Mesodermal cell (in vitro differentiated cells): Measurements from ENCODE around the gene THEMIS.
"Not testable (repeated sequence)": the region's sequence is repeated elsewhere in the genome, so short reads cannot be mapped to it uniquely, and the experiment has no call there.

Experiments used
- H3K27ac ChIP-seq: 2 replicates; pipeline ENCODE4 v1.7.0; 2013; ENCODE audit warnings: mild to moderate bottlenecking, low read depth, low read length, moderate library complexity; ENCODE audit not compliant: severe bottlenecking
- H3K36me3 ChIP-seq: 2 replicates; pipeline ENCODE4 v1.7.1; 2013; ENCODE audit warnings: mild to moderate bottlenecking, low read length, moderate library complexity; ENCODE audit not compliant: control insufficient read depth, insufficient read depth
- H3K4me1 ChIP-seq: one replicate; pipeline ENCODE4 v1.7.1; 2013; ENCODE audit warnings: mild to moderate bottlenecking, low read length; ENCODE audit not compliant: insufficient read depth, control insufficient read depth, poor library complexity, severe bottlenecking
- H3K4me3 ChIP-seq: 2 replicates; pipeline ENCODE4 v1.7.0; 2013; ENCODE audit warnings: low read length, control low read depth, mild to moderate bottlenecking; ENCODE audit not compliant: insufficient read depth, poor library complexity, severe bottlenecking; ENCODE audit errors: extremely low read depth
- H3K9me3 ChIP-seq: 2 replicates; pipeline ENCODE4 v1.7.1; 2013; ENCODE audit warnings: mild to moderate bottlenecking, low read length, moderate library complexity; ENCODE audit not compliant: control insufficient read depth
- WGBS, 2 experiments: methylation state at CpG; one replicate each; pipeline ENCODE4 v1.1.5; 2013; ENCODE audit warnings: missing lambda C conversion rate in 2 of 2; ENCODE audit not compliant: insufficient coverage in 2 of 2; 5-methylcytosine and 5-hydroxymethylcytosine counted together

THEMIS gene

GRCh38 chr6:127933852-127934840 is 33.3 kb upstream of the THEMIS start:
- H3K36me3 ChIP-seq = no peaks in the 10 kb centered on the region
- 81 to 91% methylated on average over 2 to 5 of the region's 7 CpGs for WGBS, 2 experiments
- no peak overlapping the region for H3K27ac ChIP-seq
- H3K4me3 ChIP-seq = no peak overlapping the region
- peaks cover 9% of the 10 kb centered on the region for H3K9me3 ChIP-seq
- peaks cover 9% of the 10 kb centered on the region for H3K4me1 ChIP-seq

- H3K4me3 ChIP-seq = no peak overlapping the region
- no CpG with 5 or more reads among the region's 1 CpG for WGBS, 2 experiments
- no peak overlapping the region for H3K27ac ChIP-seq
- H3K36me3 ChIP-seq = no peaks in the 10 kb centered on the region
- peaks cover 4% of the 10 kb centered on the region for H3K4me1 ChIP-seq
- H3K9me3 ChIP-seq = peaks cover 9% of the 10 kb centered on the region
These were observed 32.3 kb upstream of the THEMIS start for GRCh38 chr6:127933137-127933536.

GRCh38 chr6:127932708-127933107 is 31.9 kb upstream of the THEMIS start:
- Histone ChIP-seq H3K4me3 (no peak overlapping the region), H3K9me3 (peaks cover 9% of the 10 kb centered on the region), H3K27ac (no peak overlapping the region), H3K36me3 (no peaks in the 10 kb centered on the region), H3K4me1 (peaks cover under 1% of the 10 kb centered on the region)
- WGBS, 2 experiments = 76 to 77% methylated on average over 3 to 5 of the region's 5 CpGs

- H3K4me1 ChIP-seq, H3K27ac ChIP-seq, H3K36me3 ChIP-seq, H3K4me3 ChIP-seq: not testable (repeated sequence)
- H3K9me3 ChIP-seq = peaks cover 14% of the 10 kb centered on the region
- 90 to 92% methylated on average over 1 to 5 of the region's 10 CpGs for WGBS, 2 experiments
These were observed 25.6 kb upstream of the THEMIS start for GRCh38 chr6:127926441-127926840.

- peaks cover 4% of the 10 kb centered on the region for H3K4me1 ChIP-seq
- H3K36me3 ChIP-seq = no peaks in the 10 kb centered on the region
- no peak overlapping the region for H3K27ac ChIP-seq
- peaks cover 14% of the 10 kb centered on the region for H3K9me3 ChIP-seq
- WGBS, 2 experiments = 88 to 100% methylated on average over 1 of the region's 2 CpGs
- no peak overlapping the region for H3K4me3 ChIP-seq
These were observed 23.6 kb upstream of the THEMIS start for GRCh38 chr6:127924440-127924839.

GRCh38 chr6:127924031-127924430 is 23.2 kb upstream of the THEMIS start:
- Histone ChIP-seq H3K27ac (no peak overlapping the region), H3K9me3 (peaks cover 14% of the 10 kb centered on the region), H3K36me3 (no peaks in the 10 kb centered on the region), H3K4me3 (no peak overlapping the region), H3K4me1 (peaks cover 4% of the 10 kb centered on the region)

GRCh38 chr6:127923135-127923534 is 22.3 kb upstream of the THEMIS start:
- H3K36me3 ChIP-seq = no peaks in the 10 kb centered on the region
- H3K27ac ChIP-seq = no peak overlapping the region
- peaks cover 4% of the 10 kb centered on the region for H3K4me1 ChIP-seq
- peaks cover 14% of the 10 kb centered on the region for H3K9me3 ChIP-seq
- WGBS, 2 experiments = 100% methylated on average over 1 of the region's 2 CpGs; no CpG with 5 or more reads in 1 of the 2 experiments
- no peak overlapping the region for H3K4me3 ChIP-seq

- Histone ChIP-seq H3K27ac (no peak overlapping the region), H3K9me3 (peaks cover 14% of the 10 kb centered on the region), H3K36me3 (no peaks in the 10 kb centered on the region), H3K4me1 (peaks cover 4% of the 10 kb centered on the region), H3K4me3 (no peak overlapping the region)
- WGBS, 2 experiments = 100% methylated on average over 1 of the region's 6 CpGs; no CpG with 5 or more reads in 1 of the 2 experiments
These were observed 21.1 kb upstream of the THEMIS start for GRCh38 chr6:127921982-127922381.

GRCh38 chr6:127920804-127921203 is 19.9 kb upstream of the THEMIS start:
- Histone ChIP-seq H3K36me3 (no peaks in the 10 kb centered on the region), H3K4me3 (no peak overlapping the region), H3K9me3 (peaks cover 9% of the 10 kb centered on the region), H3K27ac (no peak overlapping the region), H3K4me1 (peaks cover 4% of the 10 kb centered on the region)
- WGBS, 2 experiments = 91 to 97% methylated on average over 3 of the region's 3 CpGs

- WGBS, 2 experiments = 100% methylated on average over 1 of the region's 3 CpGs; no CpG with 5 or more reads in 1 of the 2 experiments
- Histone ChIP-seq H3K4me1 (no peaks in the 10 kb centered on the region), H3K4me3 (no peak overlapping the region), H3K36me3 (no peaks in the 10 kb centered on the region), H3K9me3 (no peaks in the 10 kb centered on the region), H3K27ac (no peak overlapping the region)
These were observed 17.9 kb upstream of the THEMIS start for GRCh38 chr6:127918506-127919427.
